Measurements from ENCODE around the gene ABR.
"Not testable (repeated sequence)": the region's sequence is repeated elsewhere in the genome, so short reads cannot be mapped to it uniquely, and the experiment has no call there.

ABR gene

GRCh38 chr17:1128463-1128862, 51.3 kb downstream of the ABR start:
- not testable (repeated sequence) for H3K4me3 ChIP-seq (ENCODE audit: low read length); H3K4me1 ChIP-seq (ENCODE audit: control insufficient read depth, insufficient read depth, low read length); H3K9ac ChIP-seq (ENCODE audit: low read length); H3K36me3 ChIP-seq (ENCODE audit: control insufficient read depth, insufficient read depth, low read length); H3K9me3 ChIP-seq (ENCODE audit: control insufficient read depth, low read length)
- H3K27me3 ChIP-seq (ENCODE audit: control insufficient read depth, insufficient read depth, low read length), result peaks cover 28% of the 10 kb centered on the region

GRCh38 chr17:1126801-1127550, 52.8 kb downstream of the ABR start:
- Histone ChIP-seq H3K27me3 (ENCODE audit: control insufficient read depth, insufficient read depth, low read length) (peaks cover 34% of the 10 kb centered on the region), H3K9me3 (ENCODE audit: control insufficient read depth, low read length) (no peaks in the 10 kb centered on the region), H3K36me3 (ENCODE audit: control insufficient read depth, insufficient read depth, low read length) (no peaks in the 10 kb centered on the region), H3K9ac (ENCODE audit: low read length) (no peak overlapping the region), H3K4me1 (ENCODE audit: control insufficient read depth, insufficient read depth, low read length) (peaks cover 18% of the 10 kb centered on the region), H3K4me3 (ENCODE audit: low read length) (no peak overlapping the region)

- Histone ChIP-seq H3K9me3 (ENCODE audit: control insufficient read depth, low read length) (no peaks in the 10 kb centered on the region), H3K4me1 (ENCODE audit: control insufficient read depth, insufficient read depth, low read length) (peaks cover 25% of the 10 kb centered on the region), H3K36me3 (ENCODE audit: control insufficient read depth, insufficient read depth, low read length) (no peaks in the 10 kb centered on the region), H3K4me3 (ENCODE audit: low read length) (no peak overlapping the region), H3K27me3 (ENCODE audit: control insufficient read depth, insufficient read depth, low read length) (peaks cover 34% of the 10 kb centered on the region), H3K9ac (ENCODE audit: low read length) (no peak overlapping the region)
These were observed 53.5 kb downstream of the ABR start for GRCh38 chr17:1126250-1126797.

DNA sequence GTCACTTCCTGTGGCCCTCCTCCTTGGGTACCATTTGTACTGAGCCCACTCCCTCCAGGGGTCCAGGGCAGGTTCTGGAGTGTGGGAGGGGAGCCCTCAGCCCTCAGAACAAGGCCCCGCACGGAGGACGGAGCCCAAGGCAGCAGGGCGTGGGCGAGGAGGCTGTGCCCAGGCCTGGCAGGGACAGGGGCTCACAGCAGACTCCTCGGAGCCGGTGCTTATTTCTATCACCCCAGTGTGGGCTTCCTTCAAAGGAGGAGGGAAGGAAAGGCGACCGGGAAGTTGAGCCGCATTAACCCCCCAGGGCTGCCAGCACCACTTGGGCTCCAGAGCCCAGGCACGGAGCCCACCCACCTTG, 54.0 kb downstream of the ABR start:
- Histone ChIP-seq H3K9ac (ENCODE audit: low read length) (no peak overlapping the region), H3K4me3 (ENCODE audit: low read length) (no peak overlapping the region), H3K9me3 (ENCODE audit: control insufficient read depth, low read length) (no peaks in the 10 kb centered on the region), H3K4me1 (ENCODE audit: control insufficient read depth, insufficient read depth, low read length) (peaks cover 30% of the 10 kb centered on the region), H3K27me3 (ENCODE audit: control insufficient read depth, insufficient read depth, low read length) (peaks cover 34% of the 10 kb centered on the region), H3K36me3 (ENCODE audit: control insufficient read depth, insufficient read depth, low read length) (no peaks in the 10 kb centered on the region)

DNA sequence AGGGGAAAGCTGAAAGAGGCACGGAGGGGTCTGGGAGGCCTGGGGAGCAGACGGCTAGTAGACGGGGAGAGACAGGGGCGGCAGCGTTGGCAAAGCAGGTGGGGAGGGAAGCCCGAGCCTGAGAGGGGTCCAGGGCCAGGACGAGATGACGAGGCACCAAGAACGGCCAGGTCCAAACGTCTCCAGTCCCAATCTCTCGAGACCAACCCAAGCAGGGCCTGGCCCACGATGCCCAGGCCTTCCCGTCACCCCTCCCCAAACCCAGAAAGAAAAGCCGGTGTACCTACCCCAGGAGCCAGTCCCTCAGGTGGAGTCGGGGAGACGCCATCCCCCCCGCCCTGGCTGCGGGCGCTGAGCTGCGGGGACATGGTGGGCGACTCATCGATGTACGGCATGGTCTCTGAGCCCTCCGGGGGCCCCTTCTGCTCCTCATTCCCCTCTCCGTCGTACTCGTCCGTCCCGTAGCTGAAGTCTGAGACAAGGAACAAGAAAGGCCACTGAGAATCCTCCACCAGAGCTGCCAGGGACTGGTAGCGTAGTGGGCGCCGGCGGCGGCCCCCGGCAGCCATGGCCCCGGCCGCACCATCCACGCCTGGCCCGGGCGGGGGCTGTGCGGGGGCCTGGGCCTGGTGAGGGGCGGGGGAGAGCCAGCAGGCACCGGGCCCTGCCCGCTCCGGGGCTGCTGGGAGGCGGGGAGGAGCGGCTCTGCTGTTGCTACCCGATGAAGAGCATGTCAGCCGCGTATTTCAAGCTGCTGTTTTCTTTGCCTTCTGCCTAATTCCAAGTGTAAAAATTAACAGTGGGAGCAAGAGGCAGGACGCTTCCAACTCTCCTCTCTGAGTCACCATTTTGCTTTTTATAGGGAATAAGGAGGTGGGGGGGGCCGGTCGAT, 54.6 kb downstream of the ABR start:
- Histone ChIP-seq H3K9ac (ENCODE audit: low read length) (no peak overlapping the region), H3K27me3 (ENCODE audit: control insufficient read depth, insufficient read depth, low read length) (peaks cover 34% of the 10 kb centered on the region), H3K4me1 (ENCODE audit: control insufficient read depth, insufficient read depth, low read length) (peaks cover 30% of the 10 kb centered on the region), H3K9me3 (ENCODE audit: control insufficient read depth, low read length) (no peaks in the 10 kb centered on the region), H3K4me3 (ENCODE audit: low read length) (no peak overlapping the region), H3K36me3 (ENCODE audit: control insufficient read depth, insufficient read depth, low read length) (no peaks in the 10 kb centered on the region)

- peaks cover 30% of the 10 kb centered on the region for H3K4me1 ChIP-seq (ENCODE audit: control insufficient read depth, insufficient read depth, low read length)
- no peak overlapping the region for H3K9ac ChIP-seq (ENCODE audit: low read length)
- H3K9me3 ChIP-seq (ENCODE audit: control insufficient read depth, low read length), result no peaks in the 10 kb centered on the region
- H3K27me3 ChIP-seq (ENCODE audit: control insufficient read depth, insufficient read depth, low read length), result peaks cover 32% of the 10 kb centered on the region
- no peak overlapping the region for H3K4me3 ChIP-seq (ENCODE audit: low read length)
- no peaks in the 10 kb centered on the region for H3K36me3 ChIP-seq (ENCODE audit: control insufficient read depth, insufficient read depth, low read length)
These were observed 55.7 kb downstream of the ABR start for GRCh38 chr17:1123921-1124715.

DNA sequence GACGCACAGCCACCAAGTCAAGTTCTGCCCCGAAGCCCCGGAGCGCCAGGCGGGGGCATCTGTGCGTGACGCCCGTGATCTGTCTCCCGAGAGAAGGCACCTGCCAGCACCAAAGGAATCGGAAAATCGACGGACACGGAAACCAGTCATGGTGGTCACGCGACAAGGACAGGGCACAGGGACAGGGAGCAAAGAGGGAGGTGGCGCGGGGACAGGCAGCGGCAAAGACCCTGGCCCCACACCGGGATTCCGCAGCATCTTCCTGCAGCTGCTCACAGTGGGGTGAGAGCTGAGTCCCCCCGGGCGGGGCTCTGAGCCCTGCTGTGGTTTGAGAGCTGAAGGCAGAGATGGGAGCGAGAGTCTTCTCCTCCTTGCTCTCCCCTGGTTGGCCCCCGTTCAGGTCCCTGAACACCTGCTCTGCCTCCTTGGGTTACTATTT, 56.4 kb downstream of the ABR start:
- peaks cover 32% of the 10 kb centered on the region for H3K27me3 ChIP-seq (ENCODE audit: control insufficient read depth, insufficient read depth, low read length)
- no peaks in the 10 kb centered on the region for H3K36me3 ChIP-seq (ENCODE audit: control insufficient read depth, insufficient read depth, low read length)
- H3K9me3 ChIP-seq (ENCODE audit: control insufficient read depth, low read length), result no peaks in the 10 kb centered on the region
- no peak overlapping the region for H3K4me3 ChIP-seq (ENCODE audit: low read length)
- no peak overlapping the region for H3K9ac ChIP-seq (ENCODE audit: low read length)
- H3K4me1 ChIP-seq (ENCODE audit: control insufficient read depth, insufficient read depth, low read length), result peaks cover 30% of the 10 kb centered on the region

GRCh38 chr17:1122533-1123392, 57.0 kb downstream of the ABR start:
- Histone ChIP-seq H3K27me3 (ENCODE audit: control insufficient read depth, insufficient read depth, low read length) (peaks cover 32% of the 10 kb centered on the region), H3K4me3 (ENCODE audit: low read length) (no peak overlapping the region), H3K9me3 (ENCODE audit: control insufficient read depth, low read length) (no peaks in the 10 kb centered on the region), H3K36me3 (ENCODE audit: control insufficient read depth, insufficient read depth, low read length) (no peaks in the 10 kb centered on the region), H3K9ac (ENCODE audit: low read length) (peak overlapping the region; percentile 33), H3K4me1 (ENCODE audit: control insufficient read depth, insufficient read depth, low read length) (peaks cover 30% of the 10 kb centered on the region)

- not testable (repeated sequence) for H3K9ac ChIP-seq (ENCODE audit: low read length); H3K36me3 ChIP-seq (ENCODE audit: control insufficient read depth, insufficient read depth, low read length); H3K9me3 ChIP-seq (ENCODE audit: control insufficient read depth, low read length); H3K4me3 ChIP-seq (ENCODE audit: low read length)
- H3K4me1 ChIP-seq (ENCODE audit: control insufficient read depth, insufficient read depth, low read length), result peaks cover 30% of the 10 kb centered on the region
- H3K27me3 ChIP-seq (ENCODE audit: control insufficient read depth, insufficient read depth, low read length), result peaks cover 32% of the 10 kb centered on the region
These were observed 58.4 kb downstream of the ABR start for GRCh38 chr17:1121442-1121817.

DNA sequence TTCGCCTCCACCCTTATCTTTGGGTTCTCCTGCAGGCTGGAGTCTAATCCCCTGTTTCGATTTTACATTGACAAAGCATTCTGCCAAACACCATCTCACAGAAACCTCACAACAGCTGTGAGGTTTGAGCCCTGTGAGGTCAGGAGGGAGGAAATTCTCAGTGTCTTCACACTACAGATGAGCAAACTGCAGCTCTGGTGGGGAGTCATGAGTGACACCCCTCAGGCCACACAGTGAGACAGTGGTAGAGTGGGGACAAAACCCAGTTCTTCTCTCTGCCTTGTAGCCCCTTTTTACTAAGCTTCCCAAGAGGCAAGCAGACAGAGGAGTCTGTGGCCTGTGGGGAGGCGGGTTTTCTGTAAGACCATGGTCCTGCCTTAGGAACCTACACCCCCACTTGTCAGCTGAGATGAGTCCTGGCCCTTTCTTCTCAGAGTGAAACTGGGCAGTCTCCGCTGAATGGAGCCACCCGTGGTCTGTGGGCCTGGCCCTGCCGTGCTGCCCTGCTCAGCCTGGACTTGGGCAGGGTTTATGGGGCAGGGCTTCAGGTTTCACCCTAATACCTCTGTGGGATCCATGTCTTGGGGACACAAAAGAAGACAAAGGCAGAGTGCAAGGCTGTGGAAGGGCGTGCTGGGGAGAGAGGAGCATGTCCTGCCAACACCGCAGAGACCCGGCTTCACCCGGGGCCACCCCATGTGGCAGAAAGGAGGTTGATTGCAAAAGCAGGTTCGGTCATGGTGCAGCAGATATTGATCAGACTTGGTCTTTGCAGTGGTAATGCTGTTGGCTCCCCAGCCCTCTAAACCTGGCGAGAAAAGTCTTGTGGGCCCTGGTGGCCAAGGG, 59.0 kb downstream of the ABR start:
- no peak overlapping the region for H3K4me3 ChIP-seq (ENCODE audit: low read length)
- H3K27me3 ChIP-seq (ENCODE audit: control insufficient read depth, insufficient read depth, low read length), result peaks cover 29% of the 10 kb centered on the region
- H3K4me1 ChIP-seq (ENCODE audit: control insufficient read depth, insufficient read depth, low read length), result peaks cover 30% of the 10 kb centered on the region
- H3K9ac ChIP-seq (ENCODE audit: low read length), result no peak overlapping the region
- H3K36me3 ChIP-seq (ENCODE audit: control insufficient read depth, insufficient read depth, low read length), result no peaks in the 10 kb centered on the region
- H3K9me3 ChIP-seq (ENCODE audit: control insufficient read depth, low read length), result no peaks in the 10 kb centered on the region
